HG02938 (cell line): Measurements from ENCODE around the gene DNAJC4.

Experiments used
- ATAC-seq: cut with Tn5 transposase; IDR thresholded peaks from one replicate; pipeline ENCODE4 v1.9.1; 2021; ENCODE audit warnings: mild to moderate bottlenecking, moderate library complexity; ENCODE audit not compliant: unreplicated experiment

Gene DNAJC4

GRCh38 chr11:64269540-64270220 lies 39.3 kb downstream of the DNAJC4 start:
- ATAC-seq, result peak; percentile 67

GRCh38 chr11:64275031-64275800 lies 44.9 kb downstream of the DNAJC4 start:
- no peak for ATAC-seq

GRCh38 chr11:64275841-64276240 lies 45.5 kb downstream of the DNAJC4 start:
- no peak for ATAC-seq

GRCh38 chr11:64276653-64277431 lies 46.5 kb downstream of the DNAJC4 start:
- ATAC-seq, result no peak

GRCh38 chr11:64278576-64279190 lies 48.3 kb downstream of the DNAJC4 start:
- no peak for ATAC-seq

GRCh38 chr11:64281957-64282770 lies 51.8 kb downstream of the DNAJC4 start:
- ATAC-seq, result no peak

GRCh38 chr11:64283092-64283491 lies 52.7 kb downstream of the DNAJC4 start:
- no peak for ATAC-seq
